D721Med (cell line): ENCODE results near the gene CSH2.
A peak's percentile ranks its signal among the peaks of the same experiment; 100 is the strongest.
"Not testable (repeated sequence)": the region's sequence is repeated elsewhere in the genome, so short reads cannot be mapped to it uniquely, and the experiment has no call there.

ENCODE experiments used
- DNase-seq: peaks from one replicate; pipeline ENCODE4 v3.0.0; 2011; ENCODE audit warnings: low spot score; ENCODE audit not compliant: insufficient read length
- FAIRE-seq: peaks from 2 replicates; lab custom pipeline; 2011; peaks lifted over from hg19 to GRCh38; lab: Jason Lieb, UNC
- TF ChIP-seq, protein P1 (sequence below): IDR thresholded peaks from 2 replicates; pipeline ENCODE4 v1.5.1; 2012; ENCODE audit warnings: mild to moderate bottlenecking, control low read depth; ENCODE audit not compliant: insufficient read depth; ENCODE audit errors: missing control alignments

The CSH2 gene

DNA sequence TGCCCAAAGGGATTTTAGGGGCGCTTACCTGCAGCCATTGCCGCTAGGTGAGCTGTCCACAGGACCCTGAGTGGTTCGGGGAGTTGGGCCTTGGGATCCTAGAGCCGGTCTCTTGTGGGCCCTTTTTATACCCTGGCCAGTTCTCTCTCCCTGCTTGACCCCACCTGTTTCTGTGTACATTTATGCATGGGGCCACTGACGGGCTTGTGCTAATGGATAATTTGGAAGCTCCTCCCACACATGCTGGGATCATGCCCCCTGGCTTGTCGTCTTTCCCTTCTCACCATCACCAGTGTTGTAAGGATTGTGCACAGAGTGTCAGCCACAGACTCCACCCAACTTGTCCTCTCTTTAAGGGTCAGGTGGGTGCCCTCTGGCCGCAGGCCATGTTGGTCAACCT lies at the start of gene CSH2:
Gene CSH2 (minus strand): TSS at position 101 of the 400 bp plus-strand sequence. CDS start 63 bp downstream, at position 38.
- FAIRE-seq, DNase-seq: not testable (repeated sequence)

DNA sequence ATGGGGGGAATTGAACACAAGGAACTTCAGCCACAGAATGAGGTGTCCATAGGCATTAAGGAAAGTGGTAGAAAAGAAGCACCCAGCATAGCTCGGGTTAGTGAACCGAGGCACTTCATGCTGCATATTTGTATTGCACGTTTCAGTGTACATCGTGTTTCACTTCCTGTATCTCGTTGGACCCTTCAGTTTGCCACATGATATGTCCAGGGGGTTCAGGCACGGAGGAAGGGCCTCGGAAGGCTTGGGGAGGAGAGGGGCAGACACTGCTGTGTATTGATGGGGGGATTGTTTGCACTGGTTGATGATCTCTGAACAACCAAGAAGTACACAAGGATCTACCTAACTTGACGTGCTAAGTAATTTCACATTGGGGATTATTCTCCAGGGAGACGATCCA lies 48.9 kb upstream of the CSH2 start:
- FAIRE-seq, DNase-seq: not testable (repeated sequence)

DNA sequence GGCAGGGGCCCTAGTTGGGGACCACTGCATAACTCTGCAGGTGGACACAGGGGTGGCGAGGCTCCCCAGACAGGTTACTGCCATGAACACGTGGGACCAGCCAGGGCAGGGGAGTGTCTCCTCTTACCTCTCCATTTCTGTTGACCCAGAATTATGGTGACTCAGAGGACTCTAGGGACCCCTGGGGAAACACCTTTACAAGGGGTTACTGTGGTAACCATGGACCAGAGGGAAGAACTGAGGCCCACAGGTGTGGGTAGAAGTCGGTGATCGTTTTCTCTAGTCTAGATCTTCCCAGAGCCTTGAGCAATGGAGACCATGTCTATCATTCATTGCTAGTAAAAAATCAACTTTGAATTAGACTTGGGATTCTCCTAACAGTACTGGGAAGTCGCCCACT lies 47.3 kb upstream of the CSH2 start:
- DNase-seq, FAIRE-seq: not testable (repeated sequence)

DNA sequence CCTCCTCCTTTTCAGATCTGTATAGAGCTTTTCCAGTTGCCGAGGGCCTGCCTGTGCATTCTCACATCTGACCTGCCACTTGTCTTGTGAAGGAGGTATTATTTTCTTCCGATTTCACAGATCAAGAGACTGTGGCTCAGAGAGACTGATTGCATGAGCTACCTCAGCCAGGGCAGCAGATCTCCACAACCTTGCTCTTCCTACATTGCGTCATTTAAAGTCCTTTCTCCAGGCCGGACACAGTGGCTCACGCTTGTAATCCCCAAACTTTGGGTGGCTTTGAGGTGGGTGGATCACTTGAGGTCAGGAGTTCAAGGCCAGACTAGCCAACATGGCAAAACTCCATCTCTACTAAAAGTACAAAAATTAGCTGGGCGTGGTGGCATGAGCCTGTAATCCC lies 46.6 kb upstream of the CSH2 start:
- not testable (repeated sequence) for FAIRE-seq, DNase-seq

DNA sequence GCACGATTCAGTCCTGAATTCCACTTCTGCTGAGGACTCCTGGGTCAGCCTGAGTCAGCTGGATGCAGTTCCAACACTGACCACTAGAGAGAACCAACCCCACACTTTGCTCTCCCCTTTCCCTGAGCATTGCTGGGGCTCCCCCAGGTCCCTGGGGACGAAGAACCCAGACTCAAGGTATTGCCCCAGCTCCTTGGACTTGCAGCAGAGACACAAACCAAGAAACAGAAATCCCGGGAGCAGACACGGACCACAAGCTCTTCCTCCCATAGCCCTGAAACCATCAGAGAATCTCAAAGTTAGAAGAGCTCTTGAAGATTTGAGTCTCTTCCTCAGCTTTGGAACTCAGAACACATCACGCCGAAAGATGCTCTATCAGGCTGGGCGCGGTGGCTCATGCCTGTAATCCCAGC lies 45.8 kb upstream of the CSH2 start:
- FAIRE-seq = no peak
- TF ChIP-seq, protein P1, sequence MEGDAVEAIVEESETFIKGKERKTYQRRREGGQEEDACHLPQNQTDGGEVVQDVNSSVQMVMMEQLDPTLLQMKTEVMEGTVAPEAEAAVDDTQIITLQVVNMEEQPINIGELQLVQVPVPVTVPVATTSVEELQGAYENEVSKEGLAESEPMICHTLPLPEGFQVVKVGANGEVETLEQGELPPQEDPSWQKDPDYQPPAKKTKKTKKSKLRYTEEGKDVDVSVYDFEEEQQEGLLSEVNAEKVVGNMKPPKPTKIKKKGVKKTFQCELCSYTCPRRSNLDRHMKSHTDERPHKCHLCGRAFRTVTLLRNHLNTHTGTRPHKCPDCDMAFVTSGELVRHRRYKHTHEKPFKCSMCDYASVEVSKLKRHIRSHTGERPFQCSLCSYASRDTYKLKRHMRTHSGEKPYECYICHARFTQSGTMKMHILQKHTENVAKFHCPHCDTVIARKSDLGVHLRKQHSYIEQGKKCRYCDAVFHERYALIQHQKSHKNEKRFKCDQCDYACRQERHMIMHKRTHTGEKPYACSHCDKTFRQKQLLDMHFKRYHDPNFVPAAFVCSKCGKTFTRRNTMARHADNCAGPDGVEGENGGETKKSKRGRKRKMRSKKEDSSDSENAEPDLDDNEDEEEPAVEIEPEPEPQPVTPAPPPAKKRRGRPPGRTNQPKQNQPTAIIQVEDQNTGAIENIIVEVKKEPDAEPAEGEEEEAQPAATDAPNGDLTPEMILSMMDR = peak; percentile 81
- peak; percentile 88 for DNase-seq

DNA sequence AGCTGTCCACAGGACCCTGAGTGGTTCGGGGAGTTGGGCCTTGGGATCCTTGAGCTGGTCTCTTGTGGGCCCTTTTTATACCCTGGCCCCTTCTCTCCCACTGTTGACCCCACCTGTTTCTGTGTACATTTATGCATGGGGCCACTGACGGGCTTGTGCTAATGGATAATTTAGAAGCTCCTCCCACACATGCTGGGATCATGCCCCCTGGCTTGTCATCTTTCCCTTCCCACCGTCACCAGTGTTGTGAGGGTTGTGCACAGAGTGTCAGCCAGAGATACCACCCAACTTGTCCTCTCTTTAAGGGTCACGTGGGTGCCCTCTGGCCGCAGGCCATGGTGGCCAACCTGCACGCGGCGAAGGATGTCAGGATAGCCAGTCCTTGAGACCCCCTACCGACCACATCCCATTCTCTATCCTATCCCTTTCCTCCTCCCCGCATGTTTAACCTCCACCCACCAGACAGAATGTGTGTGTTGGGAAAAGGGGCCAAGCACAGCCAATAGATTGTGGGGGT lies 45.4 kb upstream of the CSH2 start, which contains the start of gene GH1:
Gene GH1 (minus strand): TSS at position 51 of the 517 bp plus-strand sequence. CDS start 63 bp downstream, outside the sequence.
- not testable (repeated sequence) for FAIRE-seq, DNase-seq

DNA sequence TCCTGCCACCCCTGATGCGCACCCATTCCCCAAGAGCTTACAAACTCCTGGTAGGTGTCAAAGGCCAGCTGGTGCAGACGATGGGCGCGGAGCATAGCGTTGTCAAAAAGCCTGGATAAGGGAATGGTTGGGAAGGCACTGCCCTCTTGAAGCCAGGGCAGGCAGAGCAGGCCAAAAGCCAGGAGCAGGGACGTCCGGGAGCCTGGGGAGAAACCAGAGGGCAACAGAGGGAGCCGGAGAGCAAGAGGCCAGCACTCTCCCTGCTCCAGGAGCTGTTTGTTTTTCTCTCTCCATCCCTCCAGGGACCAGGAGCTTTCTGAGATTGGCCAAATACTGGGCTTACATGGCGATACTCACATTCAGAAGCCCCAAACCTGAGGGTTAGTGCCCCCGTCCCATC lies 44.8 kb upstream of the CSH2 start:
- FAIRE-seq (no peak), DNase-seq (no peak)
- TF ChIP-seq, protein P1 = no peak

DNA sequence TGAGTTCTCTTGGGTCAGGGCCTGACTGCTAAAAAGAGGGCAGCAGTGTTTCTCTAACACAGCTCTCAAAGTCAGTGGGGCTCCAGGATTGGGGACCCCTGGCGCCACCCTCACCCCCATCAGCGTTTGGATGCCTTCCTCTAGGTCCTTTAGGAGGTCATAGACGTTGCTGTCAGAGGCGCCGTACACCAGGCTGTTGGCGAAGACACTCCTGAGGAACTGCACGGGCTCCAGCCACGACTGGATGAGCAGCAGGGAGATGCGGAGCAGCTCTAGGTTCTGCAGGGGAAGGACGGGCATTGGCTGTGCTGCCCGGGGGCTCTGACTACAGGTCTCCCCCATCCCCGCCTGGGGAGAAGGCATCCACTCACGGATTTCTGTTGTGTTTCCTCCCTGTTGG lies 44.2 kb upstream of the CSH2 start:
- FAIRE-seq = no peak
- TF ChIP-seq, protein P1 = no peak
- no peak for DNase-seq

DNA sequence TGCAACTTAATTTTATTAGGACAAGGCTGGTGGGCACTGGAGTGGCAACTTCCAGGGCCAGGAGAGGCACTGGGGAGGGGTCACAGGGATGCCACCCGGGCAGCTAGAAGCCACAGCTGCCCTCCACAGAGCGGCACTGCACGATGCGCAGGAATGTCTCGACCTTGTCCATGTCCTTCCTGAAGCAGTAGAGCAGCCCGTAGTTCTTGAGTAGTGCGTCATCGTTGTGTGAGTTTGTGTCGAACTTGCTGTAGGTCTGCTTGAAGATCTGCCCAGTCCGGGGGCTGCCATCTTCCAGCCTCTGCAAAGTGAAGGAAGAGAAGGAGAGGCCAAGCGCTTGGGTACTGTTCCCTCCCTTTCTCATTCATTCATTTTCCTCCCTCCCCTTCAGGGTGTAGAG lies 43.7 kb upstream of the CSH2 start:
- FAIRE-seq, DNase-seq: not testable (repeated sequence)

DNA sequence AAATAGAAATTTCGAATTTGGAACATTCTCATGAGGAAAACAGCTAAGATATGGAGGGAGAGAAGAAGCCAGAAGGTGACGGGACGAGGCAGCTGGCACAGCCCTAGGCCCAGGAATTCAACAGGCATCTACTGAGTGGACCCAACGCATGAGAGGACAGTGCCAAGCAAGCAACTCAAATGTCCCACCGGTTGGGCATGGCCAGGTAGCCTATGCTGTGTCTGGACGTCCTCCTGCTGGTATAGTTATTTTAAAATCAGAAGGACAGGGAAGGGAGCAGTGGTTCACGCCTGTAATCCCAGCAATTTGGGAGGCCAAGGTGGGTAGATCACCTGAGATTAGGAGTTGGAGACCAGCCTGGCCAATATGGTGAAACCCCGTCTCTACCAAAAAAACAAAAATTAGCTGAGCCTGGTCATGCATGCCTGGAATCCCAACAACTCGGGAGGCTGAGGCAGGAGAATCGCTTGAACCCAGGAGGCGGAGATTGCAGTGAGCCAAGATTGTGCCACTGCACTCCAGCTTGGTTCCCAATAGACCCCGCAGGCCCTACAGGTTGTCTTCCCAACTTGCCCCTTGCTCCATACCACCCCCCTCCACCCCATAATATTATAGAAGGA lies 43.2 kb upstream of the CSH2 start:
- DNase-seq (no peak), FAIRE-seq (no peak)
- TF ChIP-seq, protein P1 = no peak

DNA sequence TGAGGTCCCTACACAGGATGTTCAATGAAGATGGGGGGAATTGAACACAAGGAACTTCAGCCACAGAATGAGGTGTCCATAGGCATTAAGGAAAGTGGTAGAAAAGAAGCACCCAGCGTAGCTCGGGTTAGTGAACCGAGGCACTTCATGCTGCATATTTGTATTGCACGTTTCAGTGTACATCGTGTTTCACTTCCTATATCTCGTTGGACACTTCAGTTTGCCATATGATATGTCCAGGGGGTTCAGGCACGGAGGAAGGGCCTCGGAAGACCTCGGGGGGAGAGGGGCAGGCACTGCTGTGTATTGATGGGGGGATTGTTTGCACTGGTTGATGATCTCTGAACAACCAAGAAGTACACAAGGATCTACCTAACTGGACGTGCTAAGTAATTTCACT lies 42.3 kb upstream of the CSH2 start:
- DNase-seq, FAIRE-seq: not testable (repeated sequence)
